Ishikawa (cell line): ENCODE data around the gene EFNA1.

ENCODE experiments used
- CEBPB ChIP-seq: IDR thresholded peaks from 2 replicates; pipeline ENCODE4 v1.6.1; 2012
- CREB1 ChIP-seq: IDR thresholded peaks from 2 replicates; pipeline ENCODE4 v1.6.1; 2012; ENCODE audit warnings: low read depth
- EGR1 ChIP-seq: IDR thresholded peaks from 2 replicates; pipeline ENCODE4 v1.6.1; 2012
- EP300 ChIP-seq: IDR thresholded peaks from 2 replicates; pipeline ENCODE4 v1.6.1; 2012; ENCODE audit warnings: borderline replicate concordance
- FOXM1 ChIP-seq: IDR thresholded peaks from 2 replicates; pipeline ENCODE4 v1.6.1; 2012; ENCODE audit warnings: low read depth, borderline replicate concordance
- NFIC ChIP-seq: IDR thresholded peaks from 2 replicates; pipeline ENCODE4 v1.6.1; 2012
- RAD21 ChIP-seq: IDR thresholded peaks from 2 replicates; pipeline ENCODE4 v1.6.1; 2012; ENCODE audit warnings: low read depth
- TAF1 ChIP-seq: IDR thresholded peaks from 2 replicates; pipeline ENCODE4 v1.6.1; 2012; ENCODE audit warnings: low read depth, mild to moderate bottlenecking
- TCF12 ChIP-seq: IDR thresholded peaks from 2 replicates; pipeline ENCODE4 v1.6.1; 2012; ENCODE audit warnings: low read depth
- TEAD4 ChIP-seq: IDR thresholded peaks from 2 replicates; pipeline ENCODE4 v1.6.1; 2012
- YY1 ChIP-seq: IDR thresholded peaks from 2 replicates; pipeline ENCODE4 v1.6.1; 2012; ENCODE audit warnings: low read depth
- ZBTB7A ChIP-seq: IDR thresholded peaks from 2 replicates; pipeline ENCODE4 v1.6.1; 2012; ENCODE audit warnings: low read depth
- TF ChIP-seq, protein P1 (sequence below): IDR thresholded peaks from 2 replicates; pipeline ENCODE4 v1.6.1; 2012
- TF ChIP-seq, protein P2 (sequence below): IDR thresholded peaks from 2 replicates; pipeline ENCODE4 v1.6.1; 2012; ENCODE audit warnings: low read depth, mild to moderate bottlenecking
- TF ChIP-seq, protein P3 (sequence below): IDR thresholded peaks from 2 replicates; pipeline ENCODE4 v1.6.1; 2012

The EFNA1 gene

DNA sequence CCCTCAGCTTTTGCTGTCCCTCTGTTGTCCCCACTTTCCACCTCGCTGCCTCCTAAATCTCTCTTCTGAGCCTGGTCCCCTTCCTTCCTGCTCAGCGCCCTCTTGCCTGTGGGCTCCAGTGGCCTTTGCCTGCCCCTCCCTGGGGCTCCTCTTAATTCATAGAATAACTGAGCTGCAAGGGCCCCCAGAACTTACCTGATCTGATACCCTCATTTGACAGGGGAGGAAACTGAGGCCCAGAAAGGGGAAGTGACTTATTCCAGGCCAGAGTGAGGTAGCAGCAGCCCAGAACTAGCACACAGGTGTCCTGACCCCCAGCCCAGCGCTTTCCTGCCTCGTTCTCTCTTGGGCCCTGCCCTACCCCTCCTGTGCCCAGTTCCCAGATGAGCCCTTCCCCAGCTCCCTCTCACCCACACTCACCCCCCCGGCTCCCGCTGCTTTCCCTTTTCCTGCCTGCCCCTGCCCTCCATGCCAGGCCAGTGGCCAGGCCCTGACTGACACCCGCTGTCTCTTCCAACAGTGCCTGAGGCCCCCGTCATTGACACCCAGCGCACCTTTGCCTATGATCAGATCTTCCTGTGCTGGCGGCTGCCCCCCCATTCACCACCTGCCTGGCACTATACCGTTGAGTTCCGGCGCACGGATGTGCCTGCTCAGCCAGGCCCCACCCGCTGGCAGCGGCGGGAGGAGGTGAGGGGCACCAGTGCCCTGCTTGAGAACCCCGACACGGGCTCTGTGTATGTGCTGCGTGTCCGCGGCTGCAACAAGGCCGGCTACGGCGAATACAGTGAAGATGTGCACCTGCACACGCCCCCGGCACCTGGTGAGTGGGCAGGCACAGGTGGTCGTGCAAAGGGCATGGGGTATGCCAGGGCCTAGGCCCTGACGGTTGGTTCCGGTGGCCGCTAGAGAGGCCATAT is 51.7 kb downstream of the EFNA1 start:
- TF ChIP-seq TCF12 (no peak), CREB1 (no peak), ZBTB7A (no peak)

DNA sequence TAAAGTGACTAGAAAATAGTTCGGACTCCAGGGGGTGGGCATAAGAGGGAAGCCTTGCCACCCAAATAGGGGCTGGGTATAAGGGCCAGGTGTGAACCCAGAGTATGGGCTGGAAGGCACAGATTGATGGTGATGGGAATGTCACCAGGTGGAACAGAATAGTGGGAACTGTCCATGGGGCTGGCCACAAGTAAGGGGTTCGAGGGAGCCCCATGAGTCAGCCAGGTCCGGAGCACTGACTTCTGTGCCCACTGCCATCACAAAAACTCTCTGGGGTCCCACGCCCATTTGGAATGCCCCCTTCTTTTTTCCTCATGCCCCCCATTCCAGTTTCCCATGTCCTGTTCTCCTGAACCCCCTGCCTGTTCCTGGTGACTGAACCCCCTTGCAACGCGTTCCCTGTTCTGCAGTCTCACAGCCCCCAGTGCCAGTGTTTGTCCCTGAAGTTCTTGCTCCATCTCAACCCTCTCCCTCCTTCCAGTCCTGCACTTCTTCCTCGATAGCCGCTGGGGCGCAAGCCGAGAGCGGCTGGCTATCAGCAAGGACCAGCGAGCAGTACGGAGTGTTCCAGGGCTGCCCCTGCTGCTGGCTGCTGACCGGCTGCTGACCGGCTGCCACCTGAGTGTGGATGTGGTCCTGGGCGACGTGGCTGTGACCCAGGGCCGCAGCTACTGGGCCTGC is 53.8 kb downstream of the EFNA1 start:
- TF ChIP-seq FOXM1, result no peak
- TF ChIP-seq NFIC, result no peak
- no peak for TF ChIP-seq RAD21

DNA sequence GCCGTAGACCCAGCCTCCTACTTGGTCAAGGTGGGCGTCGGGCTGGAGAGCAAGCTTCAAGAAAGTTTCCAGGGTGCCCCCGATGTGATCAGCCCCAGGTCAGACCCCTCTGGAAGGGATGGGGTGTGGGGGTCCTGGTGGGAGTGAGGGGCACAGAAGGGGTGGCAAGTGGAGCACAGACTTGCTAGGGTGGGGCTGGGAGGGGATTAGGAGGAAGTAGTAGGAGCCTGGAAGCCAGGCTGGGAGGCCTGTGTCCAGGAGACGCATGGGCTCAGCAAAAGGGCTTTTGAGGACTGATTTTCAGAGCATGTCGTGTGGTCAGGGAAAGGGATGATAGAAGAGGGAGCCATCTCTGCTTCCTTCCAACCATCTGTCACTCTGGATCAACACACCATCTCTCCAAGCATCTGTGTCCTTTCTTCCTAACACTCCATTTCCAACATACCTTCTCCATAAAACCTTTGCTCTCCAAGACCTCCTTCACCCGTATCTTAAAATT is 54.4 kb downstream of the EFNA1 start:
- TF ChIP-seq CEBPB (no peak), NFIC (no peak), TAF1 (no peak), FOXM1 (no peak), EGR1 (no peak), RAD21 (no peak), TEAD4 (no peak), YY1 (no peak), ZBTB7A (no peak), CREB1 (no peak), TCF12 (no peak), EP300 (no peak)
- TF ChIP-seq, protein P1, sequence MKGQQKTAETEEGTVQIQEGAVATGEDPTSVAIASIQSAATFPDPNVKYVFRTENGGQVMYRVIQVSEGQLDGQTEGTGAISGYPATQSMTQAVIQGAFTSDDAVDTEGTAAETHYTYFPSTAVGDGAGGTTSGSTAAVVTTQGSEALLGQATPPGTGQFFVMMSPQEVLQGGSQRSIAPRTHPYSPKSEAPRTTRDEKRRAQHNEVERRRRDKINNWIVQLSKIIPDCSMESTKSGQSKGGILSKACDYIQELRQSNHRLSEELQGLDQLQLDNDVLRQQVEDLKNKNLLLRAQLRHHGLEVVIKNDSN, result no peak
- TF ChIP-seq, protein P2, sequence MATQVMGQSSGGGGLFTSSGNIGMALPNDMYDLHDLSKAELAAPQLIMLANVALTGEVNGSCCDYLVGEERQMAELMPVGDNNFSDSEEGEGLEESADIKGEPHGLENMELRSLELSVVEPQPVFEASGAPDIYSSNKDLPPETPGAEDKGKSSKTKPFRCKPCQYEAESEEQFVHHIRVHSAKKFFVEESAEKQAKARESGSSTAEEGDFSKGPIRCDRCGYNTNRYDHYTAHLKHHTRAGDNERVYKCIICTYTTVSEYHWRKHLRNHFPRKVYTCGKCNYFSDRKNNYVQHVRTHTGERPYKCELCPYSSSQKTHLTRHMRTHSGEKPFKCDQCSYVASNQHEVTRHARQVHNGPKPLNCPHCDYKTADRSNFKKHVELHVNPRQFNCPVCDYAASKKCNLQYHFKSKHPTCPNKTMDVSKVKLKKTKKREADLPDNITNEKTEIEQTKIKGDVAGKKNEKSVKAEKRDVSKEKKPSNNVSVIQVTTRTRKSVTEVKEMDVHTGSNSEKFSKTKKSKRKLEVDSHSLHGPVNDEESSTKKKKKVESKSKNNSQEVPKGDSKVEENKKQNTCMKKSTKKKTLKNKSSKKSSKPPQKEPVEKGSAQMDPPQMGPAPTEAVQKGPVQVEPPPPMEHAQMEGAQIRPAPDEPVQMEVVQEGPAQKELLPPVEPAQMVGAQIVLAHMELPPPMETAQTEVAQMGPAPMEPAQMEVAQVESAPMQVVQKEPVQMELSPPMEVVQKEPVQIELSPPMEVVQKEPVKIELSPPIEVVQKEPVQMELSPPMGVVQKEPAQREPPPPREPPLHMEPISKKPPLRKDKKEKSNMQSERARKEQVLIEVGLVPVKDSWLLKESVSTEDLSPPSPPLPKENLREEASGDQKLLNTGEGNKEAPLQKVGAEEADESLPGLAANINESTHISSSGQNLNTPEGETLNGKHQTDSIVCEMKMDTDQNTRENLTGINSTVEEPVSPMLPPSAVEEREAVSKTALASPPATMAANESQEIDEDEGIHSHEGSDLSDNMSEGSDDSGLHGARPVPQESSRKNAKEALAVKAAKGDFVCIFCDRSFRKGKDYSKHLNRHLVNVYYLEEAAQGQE, result no peak
- TF ChIP-seq, protein P3, sequence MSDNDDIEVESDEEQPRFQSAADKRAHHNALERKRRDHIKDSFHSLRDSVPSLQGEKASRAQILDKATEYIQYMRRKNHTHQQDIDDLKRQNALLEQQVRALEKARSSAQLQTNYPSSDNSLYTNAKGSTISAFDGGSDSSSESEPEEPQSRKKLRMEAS, result no peak

DNA sequence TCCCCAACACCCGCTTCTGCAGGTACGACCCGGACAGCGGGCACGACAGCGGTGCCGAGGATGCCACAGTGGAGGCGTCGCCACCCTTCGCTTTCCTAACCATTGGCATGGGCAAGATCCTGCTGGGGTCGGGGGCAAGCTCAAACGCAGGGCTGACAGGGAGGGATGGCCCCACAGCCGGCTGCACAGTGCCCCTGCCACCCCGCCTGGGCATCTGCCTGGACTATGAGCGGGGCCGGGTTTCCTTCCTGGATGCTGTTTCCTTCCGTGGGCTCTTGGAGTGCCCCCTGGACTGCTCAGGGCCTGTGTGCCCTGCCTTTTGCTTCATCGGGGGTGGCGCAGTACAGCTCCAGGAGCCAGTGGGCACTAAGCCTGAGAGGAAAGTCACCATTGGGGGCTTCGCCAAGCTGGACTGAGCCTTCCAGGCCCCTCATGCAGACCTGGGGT is 56.1 kb downstream of the EFNA1 start:
- no peak for TF ChIP-seq TEAD4

DNA sequence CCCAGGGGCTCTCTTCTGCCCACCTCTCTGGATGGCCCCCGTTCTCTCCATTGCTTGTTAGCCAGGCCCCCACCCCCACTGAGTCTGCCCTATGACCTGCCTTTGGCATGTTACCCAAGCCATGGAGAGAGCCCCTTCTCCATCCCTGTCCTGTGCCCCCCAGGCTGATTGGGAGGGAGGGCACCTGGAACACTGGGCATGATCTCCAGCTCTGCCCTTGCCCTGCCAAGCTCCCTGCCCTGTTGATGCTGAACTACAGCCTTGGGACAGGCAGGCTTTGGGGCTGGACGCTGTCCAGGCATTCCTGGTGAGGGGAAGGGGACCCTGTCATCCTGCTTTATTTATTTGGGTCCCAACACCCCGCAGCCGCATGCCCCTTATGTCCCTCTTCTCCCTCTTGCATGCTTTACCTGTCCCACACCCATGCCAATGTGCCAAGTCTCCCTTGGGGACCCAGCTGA is 56.7 kb downstream of the EFNA1 start:
- TF ChIP-seq EGR1 (no peak), EP300 (no peak), RAD21 (no peak), FOXM1 (no peak)
- TF ChIP-seq, protein P2, result no peak
